ENCODE measurements around the gene USP31. TPM values are rescaled to one million over a fixed set of nuclear protein-coding genes. Genes with fewer than 3 reads are reported as not detected.
A peak's percentile ranks its signal among the peaks of the same experiment; 100 is the strongest.

The USP31 gene
- total and polyA plus RNA-seq, 2 of the 13 experiments (the other 11 are each of a cell fraction or from before 2014, with no cell fraction given) = 22.5 to 23.3 TPM

DNA sequence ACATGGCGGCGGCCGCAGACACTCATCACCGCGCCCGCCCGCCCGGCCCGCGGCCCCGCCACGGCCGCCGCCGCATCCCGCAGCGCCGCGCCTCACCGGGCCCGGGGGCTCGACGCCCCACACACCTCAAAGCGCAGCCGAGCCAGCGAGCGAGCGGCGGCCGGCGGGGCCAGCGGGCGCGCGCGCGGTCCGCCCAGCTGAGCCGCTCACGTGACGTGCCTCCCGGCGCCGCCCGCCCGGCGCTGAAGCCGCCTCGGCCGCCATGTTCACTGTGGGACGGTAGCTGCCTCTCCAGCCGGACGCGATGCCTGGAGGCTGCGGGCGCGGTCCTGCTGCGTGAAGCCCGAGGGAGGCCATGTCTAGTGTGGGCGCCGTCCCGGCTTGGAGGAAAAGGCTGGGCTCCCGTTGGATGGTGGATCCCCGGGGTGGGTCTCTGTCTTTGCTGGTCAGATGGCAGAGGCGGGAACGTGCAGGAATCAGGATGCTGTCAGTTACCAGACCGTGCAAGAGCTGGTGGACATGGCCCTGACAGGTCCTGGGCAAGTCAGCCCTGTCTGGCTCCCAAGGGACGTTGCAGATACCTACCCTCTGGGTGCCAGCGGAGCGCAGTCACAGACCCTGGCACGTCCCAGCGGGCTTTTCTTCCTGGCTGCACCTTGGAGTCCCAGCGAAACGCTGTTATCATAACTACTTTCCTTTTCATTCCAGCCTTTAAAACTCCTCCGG, at the start of gene USP31 (continued):
- TF ChIP-seq DNMT3B (CRISPR knock-in tag; conservative IDR thresholded peaks at IDR 0.05) (peak; percentile 88), HDAC6 (IDR thresholded peaks at IDR 0.05; ENCODE audit: low read depth, low read length) (no peak), ZNF160 (CRISPR knock-in tag; IDR thresholded peaks at IDR 0.05) (peak; percentile 60), CCDC6 (CRISPR knock-in tag; IDR thresholded peaks at IDR 0.05) (0 out of 2 replicates have a peak, but pooled peaks have one; percentile 69), ARHGAP35 (CRISPR knock-in tag; IDR thresholded peaks at IDR 0.05; ENCODE audit: borderline replicate concordance) (peak; percentile 92), POLR2AphosphoS2 (IDR thresholded peaks at IDR 0.05; ENCODE audit: low read depth, low read length) (no peak), ZMAT3 (CRISPR knock-in tag; conservative IDR thresholded peaks at IDR 0.05) (peak; percentile 52), KMT2A (CRISPR knock-in tag; IDR thresholded peaks at IDR 0.05) (peak; percentile 96), JDP2 (CRISPR knock-in tag; IDR thresholded peaks at IDR 0.05; ENCODE audit: borderline replicate concordance) (no peak; the same call in 1 of the 2 replicates)
- TF ChIP-seq, protein P1, sequence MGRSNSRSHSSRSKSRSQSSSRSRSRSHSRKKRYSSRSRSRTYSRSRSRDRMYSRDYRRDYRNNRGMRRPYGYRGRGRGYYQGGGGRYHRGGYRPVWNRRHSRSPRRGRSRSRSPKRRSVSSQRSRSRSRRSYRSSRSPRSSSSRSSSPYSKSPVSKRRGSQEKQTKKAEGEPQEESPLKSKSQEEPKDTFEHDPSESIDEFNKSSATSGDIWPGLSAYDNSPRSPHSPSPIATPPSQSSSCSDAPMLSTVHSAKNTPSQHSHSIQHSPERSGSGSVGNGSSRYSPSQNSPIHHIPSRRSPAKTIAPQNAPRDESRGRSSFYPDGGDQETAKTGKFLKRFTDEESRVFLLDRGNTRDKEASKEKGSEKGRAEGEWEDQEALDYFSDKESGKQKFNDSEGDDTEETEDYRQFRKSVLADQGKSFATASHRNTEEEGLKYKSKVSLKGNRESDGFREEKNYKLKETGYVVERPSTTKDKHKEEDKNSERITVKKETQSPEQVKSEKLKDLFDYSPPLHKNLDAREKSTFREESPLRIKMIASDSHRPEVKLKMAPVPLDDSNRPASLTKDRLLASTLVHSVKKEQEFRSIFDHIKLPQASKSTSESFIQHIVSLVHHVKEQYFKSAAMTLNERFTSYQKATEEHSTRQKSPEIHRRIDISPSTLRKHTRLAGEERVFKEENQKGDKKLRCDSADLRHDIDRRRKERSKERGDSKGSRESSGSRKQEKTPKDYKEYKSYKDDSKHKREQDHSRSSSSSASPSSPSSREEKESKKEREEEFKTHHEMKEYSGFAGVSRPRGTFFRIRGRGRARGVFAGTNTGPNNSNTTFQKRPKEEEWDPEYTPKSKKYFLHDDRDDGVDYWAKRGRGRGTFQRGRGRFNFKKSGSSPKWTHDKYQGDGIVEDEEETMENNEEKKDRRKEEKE (IDR thresholded peaks at IDR 0.05) = no peak
- TF ChIP-seq, protein P2, sequence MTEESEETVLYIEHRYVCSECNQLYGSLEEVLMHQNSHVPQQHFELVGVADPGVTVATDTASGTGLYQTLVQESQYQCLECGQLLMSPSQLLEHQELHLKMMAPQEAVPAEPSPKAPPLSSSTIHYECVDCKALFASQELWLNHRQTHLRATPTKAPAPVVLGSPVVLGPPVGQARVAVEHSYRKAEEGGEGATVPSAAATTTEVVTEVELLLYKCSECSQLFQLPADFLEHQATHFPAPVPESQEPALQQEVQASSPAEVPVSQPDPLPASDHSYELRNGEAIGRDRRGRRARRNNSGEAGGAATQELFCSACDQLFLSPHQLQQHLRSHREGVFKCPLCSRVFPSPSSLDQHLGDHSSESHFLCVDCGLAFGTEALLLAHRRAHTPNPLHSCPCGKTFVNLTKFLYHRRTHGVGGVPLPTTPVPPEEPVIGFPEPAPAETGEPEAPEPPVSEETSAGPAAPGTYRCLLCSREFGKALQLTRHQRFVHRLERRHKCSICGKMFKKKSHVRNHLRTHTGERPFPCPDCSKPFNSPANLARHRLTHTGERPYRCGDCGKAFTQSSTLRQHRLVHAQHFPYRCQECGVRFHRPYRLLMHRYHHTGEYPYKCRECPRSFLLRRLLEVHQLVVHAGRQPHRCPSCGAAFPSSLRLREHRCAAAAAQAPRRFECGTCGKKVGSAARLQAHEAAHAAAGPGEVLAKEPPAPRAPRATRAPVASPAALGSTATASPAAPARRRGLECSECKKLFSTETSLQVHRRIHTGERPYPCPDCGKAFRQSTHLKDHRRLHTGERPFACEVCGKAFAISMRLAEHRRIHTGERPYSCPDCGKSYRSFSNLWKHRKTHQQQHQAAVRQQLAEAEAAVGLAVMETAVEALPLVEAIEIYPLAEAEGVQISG (CRISPR knock-in tag; IDR thresholded peaks at IDR 0.05) = peak; percentile 96
- TF ChIP-seq, protein P3, sequence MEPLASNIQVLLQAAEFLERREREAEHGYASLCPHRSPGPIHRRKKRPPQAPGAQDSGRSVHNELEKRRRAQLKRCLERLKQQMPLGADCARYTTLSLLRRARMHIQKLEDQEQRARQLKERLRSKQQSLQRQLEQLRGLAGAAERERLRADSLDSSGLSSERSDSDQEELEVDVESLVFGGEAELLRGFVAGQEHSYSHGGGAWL (CRISPR knock-in tag; IDR thresholded peaks at IDR 0.05) = peak; percentile 83; the same call in 1 of the 2 replicates
- TF ChIP-seq, protein P4, sequence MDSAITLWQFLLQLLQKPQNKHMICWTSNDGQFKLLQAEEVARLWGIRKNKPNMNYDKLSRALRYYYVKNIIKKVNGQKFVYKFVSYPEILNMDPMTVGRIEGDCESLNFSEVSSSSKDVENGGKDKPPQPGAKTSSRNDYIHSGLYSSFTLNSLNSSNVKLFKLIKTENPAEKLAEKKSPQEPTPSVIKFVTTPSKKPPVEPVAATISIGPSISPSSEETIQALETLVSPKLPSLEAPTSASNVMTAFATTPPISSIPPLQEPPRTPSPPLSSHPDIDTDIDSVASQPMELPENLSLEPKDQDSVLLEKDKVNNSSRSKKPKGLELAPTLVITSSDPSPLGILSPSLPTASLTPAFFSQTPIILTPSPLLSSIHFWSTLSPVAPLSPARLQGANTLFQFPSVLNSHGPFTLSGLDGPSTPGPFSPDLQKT (CRISPR knock-in tag; IDR thresholded peaks at IDR 0.05; ENCODE audit: borderline replicate concordance) = no peak
- TF ChIP-seq, protein P5, sequence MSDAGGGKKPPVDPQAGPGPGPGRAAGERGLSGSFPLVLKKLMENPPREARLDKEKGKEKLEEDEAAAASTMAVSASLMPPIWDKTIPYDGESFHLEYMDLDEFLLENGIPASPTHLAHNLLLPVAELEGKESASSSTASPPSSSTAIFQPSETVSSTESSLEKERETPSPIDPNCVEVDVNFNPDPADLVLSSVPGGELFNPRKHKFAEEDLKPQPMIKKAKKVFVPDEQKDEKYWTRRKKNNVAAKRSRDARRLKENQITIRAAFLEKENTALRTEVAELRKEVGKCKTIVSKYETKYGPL (CRISPR knock-in tag; IDR thresholded peaks at IDR 0.05) = no peak

Measured in HepG2 (cell line).